Activated T-cell treated with anti-CD3 and anti-CD28 coated beads for 48 hours (primary cell): ENCODE measurements around the gene CDC42BPA.
"Not testable (repeated sequence)": the region's sequence is repeated elsewhere in the genome, so short reads cannot be mapped to it uniquely, and the experiment has no call there.

ENCODE experiments used
- DNase-seq: peaks from one replicate; pipeline ENCODE4 v3.0.0-alpha.2; 2020; ENCODE audit warnings: low read depth

Gene CDC42BPA

GRCh38 chr1:227127891-227128290, 190.4 kb downstream of the CDC42BPA start:
- DNase-seq, result no peak

- no peak for DNase-seq
Measured at GRCh38 chr1:227125929-227126545, 192.3 kb downstream of the CDC42BPA start.

GRCh38 chr1:227124473-227124872, 193.8 kb downstream of the CDC42BPA start:
- DNase-seq, result no peak

GRCh38 chr1:227120826-227121225, 197.5 kb downstream of the CDC42BPA start:
- DNase-seq, result no peak

DNA sequence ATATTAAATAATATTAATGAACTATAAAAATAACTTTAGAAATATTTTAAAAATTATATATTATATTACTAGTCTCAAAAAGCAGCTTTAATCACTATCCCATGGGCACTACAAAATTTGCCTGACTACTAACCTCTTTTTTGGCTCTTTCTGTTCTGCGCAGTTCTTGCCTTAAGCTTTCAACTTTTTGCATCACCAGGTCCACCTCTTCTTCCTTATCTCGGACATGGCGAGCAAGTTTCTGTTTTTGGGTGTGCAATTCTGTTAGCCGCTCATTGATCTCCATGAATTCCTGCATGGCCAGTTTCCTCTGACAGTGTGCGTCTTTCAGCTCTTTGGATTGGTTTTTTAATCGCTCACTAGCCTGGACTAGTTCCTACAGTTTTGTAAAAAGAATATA, 205.8 kb downstream of the CDC42BPA start:
- no peak for DNase-seq

DNA sequence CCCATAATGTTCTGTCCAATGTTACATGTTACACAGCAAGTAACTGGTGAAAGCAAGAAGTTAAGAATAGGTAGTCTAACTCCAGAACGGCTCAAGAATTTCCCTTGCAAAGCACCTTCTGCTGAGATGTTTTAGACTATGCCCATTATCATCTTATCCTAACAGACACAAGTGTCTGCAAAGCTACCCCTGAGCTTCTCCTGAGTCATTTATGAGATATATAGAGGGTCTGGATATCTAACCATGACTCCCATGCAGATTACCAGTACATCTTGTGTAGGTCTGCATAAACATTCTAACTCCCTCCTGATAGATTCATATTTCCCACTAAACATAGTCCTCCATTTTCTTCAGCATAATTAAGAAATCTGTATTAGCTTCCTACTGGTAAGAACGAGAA, 206.5 kb downstream of the CDC42BPA start:
- no peak for DNase-seq

DNA sequence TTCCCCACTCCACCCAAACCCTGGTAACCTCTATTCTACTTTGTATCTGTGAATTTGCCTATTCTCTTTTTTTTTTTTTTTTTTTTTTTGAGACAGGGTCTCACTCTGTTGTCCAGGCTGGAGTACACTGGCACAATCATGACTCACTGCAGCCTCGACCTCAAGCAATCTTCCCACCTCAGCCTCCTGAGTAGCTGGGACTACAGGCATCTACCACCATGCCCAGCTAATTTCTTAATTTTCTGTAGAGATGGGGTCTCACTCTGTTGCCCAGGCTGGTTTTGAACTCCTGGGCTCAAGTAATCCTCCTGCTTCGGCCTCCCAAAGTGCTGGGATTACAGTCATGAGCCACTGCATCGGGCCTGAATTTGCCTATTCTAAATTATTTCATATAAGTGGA, 213.0 kb downstream of the CDC42BPA start:
- DNase-seq, result not testable (repeated sequence)

DNA sequence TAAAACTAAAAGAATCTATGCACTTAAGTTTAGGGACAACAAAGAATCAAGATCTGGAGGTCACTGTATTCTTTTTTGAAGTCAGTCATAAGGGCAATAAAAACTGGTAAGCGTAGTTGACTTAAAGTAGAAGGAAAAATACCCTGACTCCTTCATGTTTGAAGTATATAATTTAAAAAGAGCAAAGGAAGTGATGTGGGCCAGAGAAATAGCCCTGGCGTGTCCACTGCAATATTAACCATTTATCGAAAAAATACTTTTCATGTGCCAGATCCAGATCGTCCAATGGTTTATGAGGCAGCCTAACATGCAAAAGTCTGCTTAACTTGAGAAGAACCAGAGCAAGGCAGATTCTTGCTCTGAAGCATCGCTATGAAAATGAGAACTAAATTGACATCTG, 216.2 kb downstream of the CDC42BPA start:
- no peak for DNase-seq

GRCh38 chr1:227094249-227094966, 223.9 kb downstream of the CDC42BPA start:
- no peak for DNase-seq

- no peak for DNase-seq
Measured at GRCh38 chr1:227093309-227093708, 225.0 kb downstream of the CDC42BPA start.

DNA sequence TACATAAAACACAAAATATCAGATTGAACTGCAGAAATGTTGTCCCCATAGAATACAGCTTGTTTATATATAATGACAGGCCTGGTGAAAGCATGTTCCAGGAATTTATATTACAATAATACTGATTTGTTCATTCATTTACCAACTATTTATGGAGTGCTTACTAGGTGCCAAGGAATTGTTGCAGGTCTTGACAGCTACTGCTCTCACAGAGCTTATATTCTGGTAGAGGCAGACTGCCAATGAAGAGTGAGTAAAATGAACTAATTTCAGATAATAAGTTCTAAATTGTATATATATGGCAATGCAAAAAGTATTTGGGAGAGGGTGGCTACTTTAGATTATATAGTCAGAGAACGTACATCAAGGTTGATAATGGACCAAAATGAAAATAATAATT, 226.2 kb downstream of the CDC42BPA start:
- no peak for DNase-seq

DNA sequence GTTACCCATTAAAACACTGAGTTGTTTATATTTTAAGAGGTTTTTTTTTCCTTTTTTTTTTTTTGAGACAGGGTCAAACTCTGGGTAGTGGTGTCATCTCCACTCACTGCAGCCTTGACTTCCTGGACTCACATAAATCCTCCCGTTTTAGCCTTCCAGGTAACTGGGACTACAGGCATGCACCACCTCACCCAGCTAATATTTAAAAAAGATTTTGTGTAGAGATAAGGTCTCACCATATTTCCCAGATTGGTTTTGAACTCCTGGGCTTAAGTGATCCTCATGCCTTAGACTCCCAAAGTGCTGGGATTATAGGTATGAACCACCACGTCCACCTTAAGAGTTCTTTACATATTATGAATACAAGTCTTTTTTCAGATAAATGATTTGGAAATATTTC, 231.7 kb downstream of the CDC42BPA start:
- DNase-seq, result no peak

DNA sequence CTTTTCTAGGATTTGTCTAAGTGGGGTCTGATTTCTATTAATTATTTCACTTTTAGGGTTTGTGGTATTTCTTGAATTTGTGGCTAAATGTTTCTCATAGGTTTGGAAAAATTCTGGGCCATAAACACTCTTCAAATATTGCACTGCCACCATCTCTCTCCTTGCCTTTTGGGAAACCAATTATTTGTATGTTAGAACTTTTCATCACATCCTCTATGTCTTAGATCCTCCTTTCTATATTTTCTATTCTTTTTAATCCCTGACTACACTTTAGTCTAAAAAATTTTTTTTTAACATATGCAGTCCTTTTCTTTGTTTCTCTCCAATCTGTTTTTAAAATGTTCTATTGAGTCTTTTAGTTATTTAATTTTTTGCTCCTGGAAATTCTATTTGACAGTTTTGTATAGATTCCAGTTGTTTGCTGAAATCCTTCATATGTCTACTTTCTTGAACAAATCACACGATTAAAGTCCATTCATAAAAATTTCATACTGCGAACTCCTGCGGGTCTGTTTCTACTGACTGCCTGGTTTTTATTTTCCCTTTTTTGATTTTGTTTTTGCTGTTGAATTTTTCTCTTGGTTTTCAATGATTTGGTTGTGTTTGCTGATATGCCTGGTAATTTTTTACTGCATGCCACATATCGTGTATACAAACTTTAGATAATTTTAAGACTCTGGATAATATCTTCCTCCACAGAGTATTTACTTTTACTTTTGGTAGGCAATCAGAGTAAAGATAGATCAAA, 235.1 kb downstream of the CDC42BPA start:
- no peak for DNase-seq

DNA sequence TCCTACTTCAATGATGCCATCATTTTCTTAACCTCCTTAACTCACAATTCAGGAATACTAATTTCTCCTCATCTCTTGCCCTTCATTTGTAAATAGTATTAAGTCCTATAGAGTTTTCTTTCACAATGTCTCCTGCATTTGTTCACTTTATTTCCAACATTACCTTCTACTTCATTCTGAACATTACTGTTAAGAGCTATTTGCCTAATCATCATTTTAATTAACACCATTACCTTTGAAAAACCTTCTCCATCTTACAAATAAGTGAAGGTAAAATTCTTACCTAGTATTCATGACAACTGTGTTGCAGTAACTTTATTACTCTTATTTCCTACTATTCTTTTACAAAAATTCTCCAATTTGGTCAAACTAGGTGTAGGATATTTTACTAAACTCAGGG, 240.5 kb downstream of the CDC42BPA start:
- DNase-seq, result no peak

DNA sequence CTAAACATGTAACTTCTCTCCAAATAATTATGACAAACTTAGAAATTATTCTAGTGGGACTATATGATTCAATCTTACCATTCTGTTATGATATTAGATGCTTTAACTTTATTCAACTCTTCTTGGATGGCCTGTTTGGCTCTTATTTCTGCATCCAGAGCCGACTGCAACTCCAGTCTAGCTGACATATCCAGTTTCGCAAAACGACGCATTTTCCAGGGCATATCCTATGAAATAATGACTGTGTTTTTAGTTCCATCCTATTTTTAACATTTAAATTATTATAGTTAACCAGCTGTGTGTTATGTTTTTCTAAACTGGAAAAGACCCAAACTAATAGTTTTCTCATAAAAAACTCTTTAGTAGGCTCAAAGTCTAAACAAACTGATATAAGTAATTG, 244.5 kb downstream of the CDC42BPA start:
- DNase-seq, result no peak

GRCh38 chr1:227072991-227073390, 245.3 kb downstream of the CDC42BPA start:
- no peak for DNase-seq

DNA sequence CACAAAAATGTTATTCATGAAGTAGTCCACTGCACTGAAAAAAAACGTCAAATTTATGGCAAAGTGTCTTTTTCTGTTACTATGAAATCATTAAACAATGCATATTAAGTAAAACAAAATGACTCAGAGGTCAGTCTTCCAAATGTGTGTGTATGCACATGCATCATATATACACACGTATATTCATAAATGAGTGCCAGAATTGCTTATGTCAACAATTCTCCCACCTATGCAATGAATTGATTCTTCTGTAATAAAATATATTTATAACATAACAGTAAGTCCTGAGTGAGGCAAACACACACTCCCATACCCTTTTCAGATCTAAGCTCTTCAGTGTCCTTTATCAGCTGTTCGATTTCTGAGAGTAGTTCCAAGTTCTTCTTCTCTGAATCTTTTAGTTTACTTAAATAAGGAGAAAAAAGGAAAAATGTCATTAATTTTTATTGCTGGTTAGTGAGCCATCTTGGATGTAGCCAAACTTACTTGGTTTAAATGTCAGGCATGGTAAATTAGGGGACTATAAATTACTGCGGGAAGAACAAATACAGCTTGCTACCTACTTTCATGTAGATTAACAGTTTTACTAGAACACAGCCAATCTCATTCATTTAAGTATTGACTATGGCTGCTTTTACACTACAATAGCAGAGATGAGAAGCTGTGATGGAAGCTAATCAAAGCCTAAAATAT, 246.3 kb downstream of the CDC42BPA start:
- no peak for DNase-seq

DNA sequence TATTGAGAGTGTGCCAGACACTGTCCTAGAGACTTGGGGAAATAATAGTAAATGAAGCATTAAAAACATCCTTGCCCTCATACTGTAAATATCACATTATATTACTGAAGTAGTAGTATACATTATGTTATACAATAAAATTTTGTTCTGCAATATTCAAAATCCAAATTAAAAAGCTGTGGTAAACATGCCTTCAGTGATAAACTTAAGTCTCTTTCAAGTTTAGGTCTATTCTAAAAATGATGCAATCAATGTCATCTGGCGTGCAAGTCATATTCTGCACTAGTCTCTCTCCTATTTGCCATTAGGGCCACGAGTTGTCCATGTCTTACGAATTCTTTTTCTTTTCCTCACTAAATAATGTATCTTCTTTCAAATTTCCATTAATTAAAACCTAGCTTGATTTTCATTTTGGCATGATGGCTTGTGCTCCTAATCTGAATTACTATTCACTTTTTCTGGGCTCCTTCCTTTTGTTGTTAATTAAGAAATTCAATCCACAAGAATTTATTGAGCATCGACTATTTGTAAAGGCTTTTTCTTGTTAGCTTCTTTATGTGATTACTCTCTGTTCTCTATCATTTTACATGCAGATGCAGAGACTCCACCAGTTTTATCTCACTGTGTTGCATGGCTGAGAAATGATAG, 247.5 kb downstream of the CDC42BPA start:
- no peak for DNase-seq

DNA sequence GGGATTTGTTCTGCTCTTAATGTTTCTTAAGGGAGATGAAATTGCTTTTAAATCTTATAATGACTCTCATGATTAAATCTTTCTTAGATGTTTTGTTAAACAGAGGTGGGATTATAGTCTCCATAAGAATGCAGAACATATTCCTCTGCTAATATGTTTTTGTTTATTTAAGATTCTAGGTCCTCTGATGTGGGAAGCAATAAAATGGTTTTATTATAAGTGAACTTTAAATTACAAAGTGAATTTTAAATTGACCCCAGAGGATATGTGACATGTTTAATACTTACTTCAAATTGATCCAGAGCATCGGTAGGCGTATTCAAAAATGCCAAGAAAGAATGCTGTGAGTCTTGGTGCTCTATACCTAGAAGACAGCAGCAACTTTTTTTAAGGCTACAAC, 248.8 kb downstream of the CDC42BPA start:
- DNase-seq, result no peak

GRCh38 chr1:227068883-227069282, 249.4 kb downstream of the CDC42BPA start:
- no peak for DNase-seq

DNA sequence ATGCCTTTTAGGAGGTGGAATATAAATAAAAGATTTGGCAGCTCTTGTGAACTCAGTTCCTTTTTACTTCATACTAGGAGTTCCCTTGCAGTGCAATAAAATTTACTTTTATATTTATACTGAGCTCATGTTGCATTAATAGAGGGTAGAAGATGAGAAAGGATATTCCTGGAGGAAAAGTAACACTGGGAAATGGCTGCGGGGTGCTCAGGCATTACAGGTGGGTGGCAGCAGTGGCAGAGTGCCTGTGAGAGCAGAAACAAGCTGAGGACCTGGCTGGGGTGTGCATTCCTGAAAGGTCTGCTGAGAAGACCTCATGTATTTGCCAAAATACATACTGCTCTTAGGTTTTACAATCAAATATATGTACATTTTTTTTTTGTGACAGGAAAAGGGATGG, 251.3 kb downstream of the CDC42BPA start:
- no peak for DNase-seq

GRCh38 chr1:227065311-227065710, 253.0 kb downstream of the CDC42BPA start:
- no peak for DNase-seq
